Skin of body (tissue), 2 donors: ENCODE data around the gene MYH9. TPM values are rescaled to one million over a fixed set of nuclear protein-coding genes. Genes with fewer than 3 reads are reported as not detected.
"Not testable (repeated sequence)": the region's sequence is repeated elsewhere in the genome, so short reads cannot be mapped to it uniquely, and the experiment has no call there.

Source experiments
- DNase-seq: peaks from one replicate; lab custom pipeline; 2025; lab: John Stamatoyannopoulos, UW
- total RNA-seq: library from RNA; depleted of rRNA; stranded (reverse); fragments of >200 nt; gene quantifications from one replicate; pipeline ENCODE4 v1.2.3, GENCODE V29; 2014

Gene MYH9
- total RNA-seq, 1 donor from 2014 or later = 219 TPM

DNA sequence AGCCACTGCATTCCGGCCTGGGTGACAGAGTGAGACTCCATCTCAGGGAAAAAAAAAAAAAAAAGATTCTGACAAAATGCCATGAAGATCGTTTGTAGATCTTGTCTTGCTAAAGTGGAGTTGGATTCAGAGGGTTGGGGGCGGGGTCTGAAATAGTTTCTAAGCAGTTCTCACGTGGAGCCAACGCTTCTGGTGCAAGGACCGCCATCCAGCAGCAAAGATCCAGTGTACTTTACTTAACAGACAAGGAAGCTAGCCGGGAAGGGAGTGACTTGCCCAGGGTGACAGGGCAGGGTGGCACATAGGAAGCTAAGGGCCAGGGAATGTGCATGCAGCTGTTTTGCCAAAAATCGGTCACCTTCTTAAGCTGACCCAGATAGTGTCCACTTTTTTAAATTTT is 107.4 kb downstream of the MYH9 start:
- no peak for DNase-seq

GRCh38 chr22:36279219-36279666 is 108.5 kb downstream of the MYH9 start:
- DNase-seq = no peak

- no peak for DNase-seq
Measured at GRCh38 chr22:36277482-36278291, 110.1 kb downstream of the MYH9 start.

GRCh38 chr22:36274531-36274930 is 113.2 kb downstream of the MYH9 start:
- DNase-seq = no peak

- DNase-seq = not testable (repeated sequence)
Measured at GRCh38 chr22:36271951-36272350, 115.8 kb downstream of the MYH9 start.

DNA sequence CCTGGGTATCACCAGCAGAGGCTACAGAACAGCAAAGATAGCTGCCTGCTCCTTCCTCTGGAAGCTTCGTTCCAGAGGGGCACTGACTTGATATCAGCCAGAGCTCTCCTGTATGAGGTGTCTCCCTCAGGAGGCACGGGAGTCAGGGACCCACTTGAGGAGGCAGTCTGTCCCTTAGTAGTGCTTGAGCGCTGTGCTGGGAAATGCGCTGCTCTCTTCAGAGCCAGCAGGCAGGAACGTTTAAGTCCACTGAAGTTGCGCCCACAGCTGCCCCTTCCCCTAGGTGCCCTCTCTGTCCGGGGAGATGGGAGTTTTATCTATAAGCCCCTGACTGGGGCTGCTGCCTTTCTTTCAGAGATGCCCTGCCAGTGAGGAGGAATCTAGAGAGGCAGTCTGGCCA is 116.5 kb downstream of the MYH9 start:
- DNase-seq = not testable (repeated sequence)

DNA sequence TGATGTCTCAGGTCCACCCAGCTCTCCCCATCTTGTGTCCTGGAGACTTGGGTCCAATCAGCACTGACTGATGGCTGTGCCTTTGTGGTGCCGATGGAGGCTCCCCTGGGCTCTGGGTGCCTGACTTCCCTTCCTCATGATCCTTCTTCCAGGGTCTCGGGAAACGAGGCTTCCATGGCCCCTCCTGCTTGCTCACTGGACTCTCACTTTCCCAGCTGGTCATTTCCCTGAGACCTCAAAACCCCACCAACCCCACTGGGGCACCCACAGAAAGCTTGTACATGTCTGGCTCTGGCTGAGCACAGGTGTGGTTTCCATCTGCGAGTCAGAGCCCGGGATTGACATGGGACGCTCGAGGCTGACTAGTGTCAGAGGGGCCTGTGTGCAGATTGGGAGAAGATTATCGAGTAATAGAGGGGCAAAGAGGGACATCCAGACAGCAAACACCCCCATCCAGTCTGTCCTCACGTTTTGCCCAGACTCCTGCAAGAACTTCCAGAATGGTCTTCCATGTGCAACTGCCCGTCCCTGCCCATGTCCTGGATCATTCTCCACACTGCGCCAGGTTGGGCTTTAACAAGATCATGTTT is 119.8 kb downstream of the MYH9 start:
- no peak for DNase-seq

DNA sequence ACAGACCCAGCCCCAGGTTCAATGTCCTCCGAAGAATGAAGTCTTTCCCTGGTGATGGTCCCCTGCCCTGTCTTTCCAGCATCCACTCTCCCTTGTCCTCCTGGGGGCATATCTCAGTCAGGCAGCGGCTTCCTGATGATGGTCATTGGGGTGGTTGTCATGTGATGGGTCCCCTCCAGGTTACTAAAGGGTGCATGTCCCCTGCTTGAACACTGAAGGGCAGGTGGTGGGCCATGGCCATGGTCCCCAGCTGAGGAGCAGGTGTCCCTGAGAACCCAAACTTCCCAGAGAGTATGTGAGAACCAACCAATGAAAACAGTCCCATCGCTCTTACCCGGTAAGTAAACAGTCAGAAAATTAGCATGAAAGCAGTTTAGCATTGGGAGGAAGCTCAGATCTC is 120.7 kb downstream of the MYH9 start:
- DNase-seq = no peak

DNA sequence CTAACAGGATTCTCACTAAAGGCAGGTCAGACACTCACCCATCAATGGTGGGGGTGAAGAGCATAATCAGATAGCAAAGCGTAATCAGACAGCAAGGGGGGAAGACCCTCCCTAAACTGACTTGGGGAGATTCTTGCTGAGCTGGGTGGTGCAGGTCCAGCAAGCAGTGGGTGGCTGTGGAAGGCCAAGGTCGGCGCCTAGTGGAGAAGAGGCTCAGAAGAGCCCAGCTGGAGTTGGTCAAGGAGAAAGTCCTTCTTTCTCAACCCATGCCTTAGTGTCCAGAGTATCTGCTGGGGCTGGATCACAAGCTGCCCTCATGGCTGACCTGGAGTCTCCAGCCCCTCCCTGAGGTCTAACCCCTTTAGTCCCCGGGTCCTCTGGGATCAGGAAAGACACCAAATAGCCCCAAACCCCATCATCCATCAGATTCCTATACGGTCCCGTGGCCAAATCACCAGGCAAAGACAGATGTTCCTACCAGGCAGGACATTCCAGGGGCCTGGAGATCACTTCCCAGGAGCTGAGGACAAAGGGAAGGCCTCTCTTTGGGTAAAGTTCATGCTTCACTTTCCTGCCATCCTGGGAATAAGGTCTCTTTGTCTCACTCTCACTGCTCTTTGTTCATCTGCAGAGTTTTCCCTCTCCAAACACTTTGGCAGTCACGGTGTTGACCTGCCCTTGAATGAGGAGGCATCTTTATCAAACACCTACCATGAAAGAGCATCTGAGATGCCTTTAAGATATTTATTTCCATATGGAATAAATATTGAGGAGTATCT is 123.7 kb downstream of the MYH9 start:
- not testable (repeated sequence) for DNase-seq

GRCh38 chr22:36263216-36263673 is 124.5 kb downstream of the MYH9 start:
- not testable (repeated sequence) for DNase-seq

DNA sequence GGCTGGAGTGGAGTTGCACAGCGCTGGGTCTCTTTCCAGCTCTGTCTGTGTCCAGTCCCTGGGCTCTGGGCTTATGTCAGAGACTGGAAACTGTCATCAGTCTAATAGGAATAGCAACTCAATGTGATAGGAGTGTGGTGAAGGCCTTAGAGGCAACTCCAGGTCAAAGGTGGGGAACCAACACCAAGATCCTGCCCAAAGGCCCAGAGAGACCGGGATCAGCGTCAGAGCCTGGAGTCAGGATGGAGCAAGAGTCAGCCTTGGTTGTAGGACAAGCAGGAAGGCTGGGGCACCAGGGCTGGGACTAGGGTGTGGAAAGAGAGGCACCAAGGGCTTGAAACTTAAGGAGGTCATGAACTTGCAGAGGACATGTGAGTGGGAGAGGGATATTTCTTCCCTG is 125.5 kb downstream of the MYH9 start:
- not testable (repeated sequence) for DNase-seq

- not testable (repeated sequence) for DNase-seq
Measured at GRCh38 chr22:36261675-36262074, 126.1 kb downstream of the MYH9 start.

- DNase-seq = no peak
Measured at GRCh38 chr22:36259615-36260300, 128.0 kb downstream of the MYH9 start.

GRCh38 chr22:36258701-36259614 is 128.8 kb downstream of the MYH9 start:
- no peak for DNase-seq

- no peak for DNase-seq
Measured at GRCh38 chr22:36257948-36258670, 129.7 kb downstream of the MYH9 start.

- no peak for DNase-seq
Measured at GRCh38 chr22:36257308-36257707, 130.5 kb downstream of the MYH9 start.

DNA sequence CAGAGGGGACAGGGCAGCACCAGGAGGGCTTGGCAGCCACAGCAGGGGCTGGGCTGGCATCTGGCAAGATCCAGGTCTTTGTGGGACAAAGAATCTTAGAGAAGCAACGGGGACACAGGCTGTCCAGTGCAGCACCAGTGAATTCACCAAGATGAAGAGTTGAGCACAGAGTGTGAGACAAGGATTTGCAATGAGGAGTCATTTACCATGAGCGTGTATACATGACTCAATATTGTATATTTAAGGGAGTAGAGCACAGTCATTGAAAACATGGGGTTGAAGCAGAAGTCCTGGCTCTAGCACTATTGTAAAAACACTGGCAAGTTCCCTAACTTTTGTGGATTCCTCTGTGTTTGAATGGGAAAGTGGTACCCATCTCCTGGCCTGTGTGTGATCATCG is 131.3 kb downstream of the MYH9 start:
- DNase-seq = no peak

- not testable (repeated sequence) for DNase-seq
Measured at GRCh38 chr22:36255572-36255971, 132.2 kb downstream of the MYH9 start.
